ENCODE measurements around the gene ZDHHC8. TPM values are rescaled to one million over a fixed set of nuclear protein-coding genes. Genes with fewer than 3 reads are reported as not detected.

Gene ZDHHC8
- total RNA-seq, 1 donor from 2014 or later: 100 TPM

DNA sequence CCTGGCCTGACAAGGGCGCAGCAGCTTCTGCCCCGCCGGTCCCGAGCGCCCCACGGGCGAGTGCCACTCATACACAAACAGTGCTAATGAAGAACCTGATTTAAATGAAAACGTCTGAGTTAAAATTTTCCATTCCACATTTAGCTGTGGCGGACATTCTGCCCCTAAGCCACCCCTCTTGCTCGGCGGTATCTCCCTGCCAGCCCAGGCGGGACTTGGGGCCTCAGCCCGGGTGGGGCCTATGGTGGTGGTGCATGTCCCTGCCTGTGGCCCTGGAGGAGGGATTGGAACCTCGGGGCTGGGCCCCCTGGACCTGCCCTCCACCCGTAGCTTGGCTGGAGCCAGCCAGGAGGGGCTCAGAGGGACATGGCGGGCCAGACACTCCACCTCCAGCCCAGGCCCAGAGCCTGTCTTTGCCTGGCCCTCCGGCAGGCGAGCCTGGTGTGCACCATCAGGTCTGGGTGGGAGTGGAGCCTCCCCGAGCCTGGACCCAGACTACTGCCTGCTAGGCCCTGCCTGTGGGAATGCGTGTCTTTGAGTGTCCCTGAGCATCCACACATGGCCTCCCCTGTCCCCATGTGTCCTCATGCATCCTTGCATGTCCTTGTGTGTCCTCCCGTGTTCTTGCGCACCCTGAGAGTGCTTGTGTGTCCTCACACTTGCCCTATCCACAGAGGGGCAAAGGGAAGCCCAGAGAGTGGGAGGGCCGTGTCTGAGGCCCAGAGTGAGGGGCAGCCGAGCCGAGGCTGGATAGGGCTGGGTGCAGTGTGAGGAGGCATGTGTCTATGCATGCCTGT is 4.4 kb downstream of the ZDHHC8 start:
- no peaks in the 10 kb centered on the region for H3K27me3 Mint-ChIP-seq

GRCh38 chr22:20136603-20136873 is 4.9 kb downstream of the ZDHHC8 start:
- H3K4me1 Mint-ChIP-seq: peaks cover 10% of the 10 kb centered on the region
- H3K27me3 Mint-ChIP-seq: no peaks in the 10 kb centered on the region
- no peak overlapping the region for H3K4me3 Mint-ChIP-seq
- intact Hi-C loops (cut with micrococcal nuclease): no loop called here
- H3K36me3 Mint-ChIP-seq (ENCODE audit: low read depth): peaks cover 2% of the 10 kb centered on the region
- DNase-seq: no peak
- no peaks in the 10 kb centered on the region for H3K9me3 Mint-ChIP-seq
- no peak overlapping the region for H3K27ac Mint-ChIP-seq

More for the DNA sequence above, 4.4 kb downstream of the ZDHHC8 start:
- intact Hi-C loops (cut with micrococcal nuclease): no loop called here
- peaks cover 10% of the 10 kb centered on the region for H3K4me1 Mint-ChIP-seq
- no peak overlapping the region for H3K4me3 Mint-ChIP-seq
- H3K27ac Mint-ChIP-seq: no peak overlapping the region
- H3K9me3 Mint-ChIP-seq: no peaks in the 10 kb centered on the region
- no peak for DNase-seq
- peaks cover 2% of the 10 kb centered on the region for H3K36me3 Mint-ChIP-seq (ENCODE audit: low read depth)

DNA sequence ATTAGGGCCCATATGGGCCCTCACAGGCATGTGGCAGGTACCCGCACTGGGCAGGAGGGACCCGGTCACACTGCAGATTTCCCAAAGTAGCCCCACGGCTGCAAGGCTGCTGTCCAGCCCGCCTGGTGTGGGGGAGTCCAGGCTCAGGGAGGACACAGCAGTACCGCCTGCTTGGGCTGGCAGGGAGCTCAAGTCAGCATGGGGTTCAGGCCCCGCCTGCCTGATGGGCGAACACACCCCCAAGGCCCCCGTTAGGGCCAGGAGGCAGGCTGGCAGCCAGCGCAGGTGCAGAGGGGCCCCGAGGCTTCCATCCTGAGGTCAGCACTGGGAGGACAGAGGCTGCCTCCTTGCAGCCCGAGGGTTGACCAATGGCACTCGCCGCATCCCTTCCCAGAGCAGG is 5.5 kb downstream of the ZDHHC8 start:
- no peak for DNase-seq
- H3K4me3 Mint-ChIP-seq: no peak overlapping the region
- H3K4me1 Mint-ChIP-seq: peaks cover 10% of the 10 kb centered on the region
- H3K27ac Mint-ChIP-seq: no peak overlapping the region
- H3K27me3 Mint-ChIP-seq: no peaks in the 10 kb centered on the region
- H3K9me3 Mint-ChIP-seq: no peaks in the 10 kb centered on the region
- H3K36me3 Mint-ChIP-seq (ENCODE audit: low read depth): peaks cover 2% of the 10 kb centered on the region
- intact Hi-C loops (cut with micrococcal nuclease): no loop called here

- Mint-ChIP-seq H3K9me3 (no peaks in the 10 kb centered on the region), H3K36me3 (ENCODE audit: low read depth) (peaks cover 2% of the 10 kb centered on the region), H3K27me3 (no peaks in the 10 kb centered on the region), H3K27ac (no peak overlapping the region), H3K4me3 (no peak overlapping the region), H3K4me1 (peaks cover 10% of the 10 kb centered on the region)
- no peak for DNase-seq
- intact Hi-C loops (cut with micrococcal nuclease): no loop called here
These were observed 6.2 kb downstream of the ZDHHC8 start for GRCh38 chr22:20137671-20138416.

GRCh38 chr22:20138417-20138738 is 6.8 kb downstream of the ZDHHC8 start:
- peaks cover 6% of the 10 kb centered on the region for H3K4me1 Mint-ChIP-seq
- no peak for DNase-seq
- H3K27ac Mint-ChIP-seq: no peak overlapping the region
- no peaks in the 10 kb centered on the region for H3K27me3 Mint-ChIP-seq
- no peaks in the 10 kb centered on the region for H3K9me3 Mint-ChIP-seq
- H3K4me3 Mint-ChIP-seq: no peak overlapping the region
- peaks cover 2% of the 10 kb centered on the region for H3K36me3 Mint-ChIP-seq (ENCODE audit: low read depth)
- intact Hi-C loops (cut with micrococcal nuclease): no loop called here

GRCh38 chr22:20138868-20139267 is 7.3 kb downstream of the ZDHHC8 start:
- no peak for DNase-seq
- peaks cover 4% of the 10 kb centered on the region for H3K4me1 Mint-ChIP-seq
- H3K36me3 Mint-ChIP-seq (ENCODE audit: low read depth): peaks cover 2% of the 10 kb centered on the region
- intact Hi-C loops (cut with micrococcal nuclease): no loop called here
- no peaks in the 10 kb centered on the region for H3K27me3 Mint-ChIP-seq
- no peaks in the 10 kb centered on the region for H3K9me3 Mint-ChIP-seq
- H3K27ac Mint-ChIP-seq: no peak overlapping the region
- H3K4me3 Mint-ChIP-seq: no peak overlapping the region

DNA sequence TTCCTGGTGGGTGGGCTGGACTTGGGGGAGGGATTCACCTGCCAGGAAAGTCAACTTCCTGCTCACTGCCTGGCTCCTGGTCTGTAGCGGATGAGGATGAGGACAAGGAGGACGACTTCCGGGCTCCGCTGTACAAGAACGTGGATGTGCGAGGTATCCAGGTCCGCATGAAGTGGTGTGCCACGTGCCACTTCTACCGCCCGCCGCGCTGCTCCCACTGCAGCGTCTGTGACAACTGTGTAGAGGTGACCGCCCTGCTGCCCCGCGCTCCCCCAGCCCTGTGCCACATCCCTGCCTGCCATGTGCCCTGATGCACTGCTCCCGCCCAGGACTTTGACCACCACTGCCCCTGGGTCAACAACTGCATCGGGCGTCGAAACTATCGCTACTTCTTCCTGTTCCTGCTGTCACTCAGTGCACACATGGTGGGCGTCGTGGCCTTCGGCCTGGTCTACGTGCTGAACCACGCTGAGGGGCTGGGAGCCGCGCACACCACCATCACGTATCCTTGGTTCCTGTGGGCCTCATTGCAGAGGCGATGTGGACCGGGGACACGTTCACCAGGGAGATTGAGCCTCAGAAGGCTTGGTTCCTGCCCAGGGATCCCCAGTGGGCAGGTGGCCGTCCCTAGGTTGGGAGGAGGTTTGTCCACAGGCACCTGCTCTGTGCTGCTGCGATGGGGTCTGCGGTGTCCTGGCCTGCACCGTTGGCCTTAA is 7.9 kb downstream of the ZDHHC8 start:
- H3K9me3 Mint-ChIP-seq: no peaks in the 10 kb centered on the region
- DNase-seq: no peak
- H3K27me3 Mint-ChIP-seq: no peaks in the 10 kb centered on the region
- H3K4me1 Mint-ChIP-seq: peaks cover 4% of the 10 kb centered on the region
- intact Hi-C loops (cut with micrococcal nuclease): no loop called here
- H3K27ac Mint-ChIP-seq: no peak overlapping the region
- no peak overlapping the region for H3K4me3 Mint-ChIP-seq
- peaks cover 2% of the 10 kb centered on the region for H3K36me3 Mint-ChIP-seq (ENCODE audit: low read depth)

DNA sequence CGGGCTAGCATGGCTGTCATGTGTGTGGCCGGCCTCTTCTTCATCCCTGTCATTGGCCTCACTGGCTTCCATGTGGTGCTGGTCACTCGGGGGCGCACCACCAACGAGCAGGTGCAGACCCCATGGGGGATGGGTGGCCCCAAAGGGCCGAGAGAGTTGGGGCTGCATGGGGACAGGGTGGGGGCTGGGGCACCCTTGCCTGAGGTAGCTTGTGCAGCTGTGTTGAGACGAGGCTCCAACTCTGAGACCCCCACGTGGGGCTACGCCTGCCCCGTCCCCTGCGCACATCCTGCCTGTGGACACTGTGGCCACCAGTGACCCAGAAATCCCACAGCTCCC is 8.5 kb downstream of the ZDHHC8 start:
- intact Hi-C loops (cut with micrococcal nuclease): no loop called here
- Mint-ChIP-seq H3K4me3 (no peak overlapping the region), H3K36me3 (ENCODE audit: low read depth) (peaks cover 2% of the 10 kb centered on the region), H3K27ac (no peak overlapping the region), H3K4me1 (peaks cover 4% of the 10 kb centered on the region), H3K27me3 (no peaks in the 10 kb centered on the region), H3K9me3 (no peaks in the 10 kb centered on the region)
- DNase-seq: no peak

DNA sequence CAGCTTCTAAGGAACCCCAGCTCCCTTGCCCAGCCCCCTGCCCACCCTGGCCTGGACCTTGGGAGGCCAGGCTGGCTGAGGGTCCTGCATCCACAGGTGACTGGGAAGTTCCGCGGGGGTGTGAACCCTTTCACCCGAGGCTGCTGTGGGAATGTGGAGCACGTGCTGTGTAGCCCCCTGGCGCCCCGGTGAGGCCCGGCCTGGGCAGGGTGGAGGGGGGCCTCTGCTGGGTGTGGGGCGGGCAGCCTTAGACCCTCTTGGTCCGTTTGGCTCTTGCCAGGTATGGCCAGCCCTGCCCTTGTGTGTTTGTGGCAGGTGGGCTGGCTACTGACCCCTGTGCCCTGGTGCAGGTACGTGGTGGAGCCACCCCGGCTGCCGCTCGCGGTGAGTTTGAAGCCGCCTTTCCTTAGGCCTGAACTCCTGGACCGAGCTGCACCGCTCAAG is 8.9 kb downstream of the ZDHHC8 start:
- H3K4me3 Mint-ChIP-seq: no peak overlapping the region
- no peak for DNase-seq
- no peaks in the 10 kb centered on the region for H3K9me3 Mint-ChIP-seq
- intact Hi-C loops (cut with micrococcal nuclease): no loop called here
- H3K36me3 Mint-ChIP-seq (ENCODE audit: low read depth): peaks cover 2% of the 10 kb centered on the region
- H3K27me3 Mint-ChIP-seq: no peaks in the 10 kb centered on the region
- H3K4me1 Mint-ChIP-seq: peaks cover 4% of the 10 kb centered on the region
- H3K27ac Mint-ChIP-seq: no peak overlapping the region

DNA sequence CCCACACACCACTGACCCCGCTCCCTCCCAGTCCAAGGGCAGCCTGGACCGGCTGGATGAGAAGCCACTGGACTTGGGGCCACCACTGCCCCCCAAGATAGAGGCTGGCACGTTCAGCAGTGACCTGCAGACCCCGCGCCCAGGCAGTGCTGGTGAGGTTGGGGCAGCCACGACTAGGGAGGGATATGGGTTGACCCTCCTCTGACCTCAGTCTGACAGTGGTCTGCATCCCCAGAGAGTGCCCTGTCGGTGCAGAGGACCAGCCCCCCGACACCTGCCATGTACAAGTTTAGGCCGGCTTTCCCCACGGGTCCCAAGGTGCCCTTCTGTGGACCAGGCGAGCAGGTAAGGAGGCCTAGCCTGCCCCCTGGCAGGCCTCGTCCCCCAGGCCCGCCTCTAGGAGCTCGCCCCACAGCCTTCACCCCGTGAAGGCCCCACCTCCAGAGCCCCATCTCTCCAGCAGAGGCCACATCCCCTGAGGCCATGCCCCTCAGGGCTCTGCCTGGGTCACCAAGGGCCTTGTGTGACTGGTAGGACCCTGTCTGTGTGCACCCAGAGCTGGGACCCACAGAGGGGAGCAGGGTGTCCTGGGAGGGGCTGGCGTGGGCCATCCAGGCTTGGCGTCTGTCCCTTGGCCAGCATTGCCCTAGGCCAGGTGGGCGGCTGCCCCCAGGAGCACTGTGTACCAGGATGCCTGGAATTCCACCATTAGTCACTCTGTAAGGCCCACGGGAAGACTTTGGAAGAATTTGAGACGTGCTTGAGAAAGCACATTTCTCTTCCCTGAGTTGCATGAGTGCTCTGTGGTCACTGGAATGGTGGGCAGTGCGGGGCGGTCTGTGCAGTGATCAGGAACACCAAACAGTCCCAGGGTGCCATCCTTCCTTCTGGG is 9.8 kb downstream of the ZDHHC8 start:
- no peak for DNase-seq
- H3K4me3 Mint-ChIP-seq: no peak overlapping the region
- peaks cover 5% of the 10 kb centered on the region for H3K4me1 Mint-ChIP-seq
- peaks cover 2% of the 10 kb centered on the region for H3K36me3 Mint-ChIP-seq (ENCODE audit: low read depth)
- intact Hi-C loops (cut with micrococcal nuclease): no loop called here
- no peaks in the 10 kb centered on the region for H3K9me3 Mint-ChIP-seq
- H3K27ac Mint-ChIP-seq: no peak overlapping the region
- H3K27me3 Mint-ChIP-seq: no peaks in the 10 kb centered on the region

DNA sequence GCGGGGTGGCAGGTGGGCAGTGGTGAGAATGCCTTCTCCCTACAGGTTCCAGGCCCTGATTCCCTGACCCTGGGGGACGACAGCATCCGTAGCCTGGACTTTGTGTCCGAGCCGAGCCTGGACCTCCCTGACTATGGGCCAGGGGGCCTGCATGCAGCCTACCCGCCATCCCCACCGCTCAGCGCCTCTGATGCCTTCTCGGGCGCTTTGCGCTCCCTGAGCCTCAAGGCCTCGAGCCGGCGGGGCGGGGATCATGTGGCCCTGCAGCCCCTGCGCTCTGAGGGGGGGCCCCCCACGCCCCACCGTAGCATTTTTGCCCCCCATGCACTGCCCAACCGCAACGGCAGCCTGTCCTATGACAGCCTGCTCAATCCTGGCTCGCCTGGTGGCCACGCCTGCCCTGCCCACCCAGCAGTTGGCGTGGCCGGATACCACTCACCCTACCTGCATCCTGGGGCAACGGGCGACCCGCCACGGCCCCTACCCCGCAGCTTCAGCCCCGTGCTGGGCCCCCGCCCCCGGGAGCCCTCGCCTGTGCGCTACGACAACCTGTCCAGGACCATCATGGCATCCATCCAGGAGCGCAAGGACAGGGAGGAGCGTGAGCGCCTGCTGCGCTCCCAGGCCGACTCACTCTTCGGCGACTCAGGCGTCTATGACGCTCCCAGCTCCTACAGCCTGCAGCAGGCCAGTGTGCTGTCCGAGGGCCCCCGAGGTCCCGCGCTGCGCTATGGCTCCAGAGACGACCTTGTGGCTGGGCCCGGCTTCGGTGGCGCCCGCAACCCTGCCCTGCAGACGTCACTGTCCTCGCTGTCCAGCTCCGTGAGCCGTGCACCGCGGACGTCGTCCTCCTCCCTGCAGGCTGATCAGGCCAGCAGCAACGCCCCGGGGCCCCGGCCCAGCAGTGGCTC is 11.4 kb downstream of the ZDHHC8 start:
- Mint-ChIP-seq H3K27me3 (no peaks in the 10 kb centered on the region), H3K36me3 (ENCODE audit: low read depth) (peaks cover 2% of the 10 kb centered on the region), H3K4me3 (no peak overlapping the region), H3K4me1 (peaks cover 4% of the 10 kb centered on the region), H3K27ac (no peak overlapping the region), H3K9me3 (no peaks in the 10 kb centered on the region)
- intact Hi-C loops (cut with micrococcal nuclease): no loop called here
- DNase-seq: no peak

- H3K27me3 Mint-ChIP-seq: no peaks in the 10 kb centered on the region
- intact Hi-C loops (cut with micrococcal nuclease): no loop called here
These were observed 12.5 kb downstream of the ZDHHC8 start for GRCh38 chr22:20143883-20144665.

More at GRCh38 chr22:20143883-20144665, 12.5 kb downstream of the ZDHHC8 start:
- Mint-ChIP-seq H3K36me3 (ENCODE audit: low read depth) (peaks cover 2% of the 10 kb centered on the region), H3K9me3 (no peaks in the 10 kb centered on the region), H3K4me3 (no peak overlapping the region), H3K4me1 (peaks cover 3% of the 10 kb centered on the region), H3K27ac (no peak overlapping the region)
- DNase-seq: no peak

Data from activated CD4-positive, alpha-beta T cell treated with anti-CD3 and anti-CD28 coated beads, Interleukin-2, amount 10 ng/mL, durations not matched to agents 24 days and 14 days (primary cell).